ENCODE results near the gene ZC3H6.

DNA sequence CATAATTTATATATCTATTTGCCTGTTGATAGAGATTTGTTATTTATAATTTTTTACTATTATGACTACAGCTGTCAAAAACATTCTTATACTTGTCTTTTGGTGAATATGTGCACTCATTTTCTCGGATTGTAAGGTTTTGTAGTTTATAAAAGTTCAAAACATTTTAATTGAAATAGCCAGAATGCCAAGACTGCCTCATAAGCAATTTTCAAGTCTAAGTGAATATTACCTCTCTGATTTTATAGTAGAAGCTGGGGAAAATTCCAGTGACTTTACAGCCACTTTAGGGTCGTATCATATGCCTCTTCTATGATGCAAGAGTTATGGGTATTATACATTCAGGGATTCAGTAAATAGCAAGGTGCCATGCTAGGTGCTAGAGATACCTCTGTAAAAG is 21.0 kb downstream of the ZC3H6 start:
- TF ChIP-seq, protein P1, sequence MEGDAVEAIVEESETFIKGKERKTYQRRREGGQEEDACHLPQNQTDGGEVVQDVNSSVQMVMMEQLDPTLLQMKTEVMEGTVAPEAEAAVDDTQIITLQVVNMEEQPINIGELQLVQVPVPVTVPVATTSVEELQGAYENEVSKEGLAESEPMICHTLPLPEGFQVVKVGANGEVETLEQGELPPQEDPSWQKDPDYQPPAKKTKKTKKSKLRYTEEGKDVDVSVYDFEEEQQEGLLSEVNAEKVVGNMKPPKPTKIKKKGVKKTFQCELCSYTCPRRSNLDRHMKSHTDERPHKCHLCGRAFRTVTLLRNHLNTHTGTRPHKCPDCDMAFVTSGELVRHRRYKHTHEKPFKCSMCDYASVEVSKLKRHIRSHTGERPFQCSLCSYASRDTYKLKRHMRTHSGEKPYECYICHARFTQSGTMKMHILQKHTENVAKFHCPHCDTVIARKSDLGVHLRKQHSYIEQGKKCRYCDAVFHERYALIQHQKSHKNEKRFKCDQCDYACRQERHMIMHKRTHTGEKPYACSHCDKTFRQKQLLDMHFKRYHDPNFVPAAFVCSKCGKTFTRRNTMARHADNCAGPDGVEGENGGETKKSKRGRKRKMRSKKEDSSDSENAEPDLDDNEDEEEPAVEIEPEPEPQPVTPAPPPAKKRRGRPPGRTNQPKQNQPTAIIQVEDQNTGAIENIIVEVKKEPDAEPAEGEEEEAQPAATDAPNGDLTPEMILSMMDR (IDR thresholded peaks at IDR 0.05): no peak
- no peak for TF ChIP-seq POLR2A (IDR thresholded peaks at IDR 0.05)

Measured in body of pancreas (tissue), 4 donors.